MM.1S (cell line): ENCODE data around the gene GFOD1.
A peak's percentile ranks its signal among the peaks of the same experiment; 100 is the strongest.

Experiments used
- DNase-seq: peaks from one replicate; pipeline ENCODE4 v3.0.0-alpha.2; 2015
- H2AFZ ChIP-seq: fragments of 300-600 bp; sonication (generic); 2 replicates; pipeline ENCODE4 v1.6.0; 2016; ENCODE audit warnings: antibody characterized with exemption, low read length
- H3F3A ChIP-seq: fragments of 300-600 bp; sonication (generic); 2 replicates; pipeline ENCODE4 v1.6.1; 2016; ENCODE audit warnings: mild to moderate bottlenecking, antibody characterized with exemption, low read length, moderate library complexity, mixed read lengths; ENCODE audit not compliant: insufficient read depth
- H3K27ac ChIP-seq: fragments of 300-600 bp; sonication (generic); 2 replicates; pipeline ENCODE4 v1.5.1; 2016; ENCODE audit warnings: mild to moderate bottlenecking, low read length
- H3K27me3 ChIP-seq: fragments of 300-600 bp; sonication (generic); replicated peaks from 2 replicates; pipeline ENCODE4 v1.6.0; 2016; ENCODE audit warnings: low read length; ENCODE audit not compliant: insufficient read depth
- H3K36me3 ChIP-seq: fragments of 300-600 bp; sonication (generic); replicated peaks from 2 replicates; pipeline ENCODE4 v1.6.1; 2016; ENCODE audit warnings: mild to moderate bottlenecking, low read length, mixed read lengths; ENCODE audit not compliant: insufficient read depth
- H3K4me1 ChIP-seq: fragments of 300-600 bp; sonication (generic); 2 replicates; pipeline ENCODE4 v1.6.1; 2016; ENCODE audit warnings: low read length, mixed read lengths
- H3K4me2 ChIP-seq: fragments of 300-600 bp; sonication (generic); 2 replicates; pipeline ENCODE4 v1.6.0; 2016; ENCODE audit warnings: low read depth, low read length
- H3K4me3 ChIP-seq: fragments of 300-600 bp; sonication (generic); 2 replicates; pipeline ENCODE4 v1.5.1; 2016; ENCODE audit warnings: low read length, mixed read lengths
- H3K79me2 ChIP-seq: fragments of 300-600 bp; sonication (generic); 2 replicates; pipeline ENCODE4 v1.6.1; 2016; ENCODE audit warnings: mixed run types, low read length, mixed read lengths
- H3K9ac ChIP-seq: fragments of 300-600 bp; sonication (generic); 2 replicates; pipeline ENCODE4 v1.6.1; 2016; ENCODE audit warnings: low read length, mixed read lengths
- H3K9me2 ChIP-seq: fragments of 300-600 bp; sonication (generic); replicated peaks from 2 replicates; pipeline ENCODE4 v1.6.1; 2016; ENCODE audit warnings: mild to moderate bottlenecking, low read length, mixed read lengths; ENCODE audit not compliant: insufficient read depth
- H3K9me3 ChIP-seq: fragments of 300-600 bp; sonication (generic); replicated peaks from 2 replicates; pipeline ENCODE4 v1.6.1; 2016; ENCODE audit warnings: mild to moderate bottlenecking, low read length, mixed read lengths; ENCODE audit not compliant: insufficient read depth
- H4K20me1 ChIP-seq: fragments of 300-600 bp; sonication (generic); 2 replicates; pipeline ENCODE4 v1.6.1; 2016; ENCODE audit warnings: mild to moderate bottlenecking, low read length, moderate library complexity, mixed read lengths; ENCODE audit not compliant: insufficient read depth
- CTCF ChIP-seq: fragments of 300-600 bp; sonication (generic); IDR thresholded peaks from 2 replicates; pipeline ENCODE4 v1.5.1; 2016; ENCODE audit warnings: antibody characterized with exemption, low read length, mixed read lengths
- EZH2 ChIP-seq: fragments of 300-600 bp; sonication (generic); optimal IDR thresholded peaks from 2 replicates; pipeline ENCODE3; 2017; ENCODE audit warnings: low read depth, mild to moderate bottlenecking, antibody characterized with exemption, low read length, mixed read lengths
- EZH2phosphoT487 ChIP-seq: fragments of 300-600 bp; sonication (generic); IDR thresholded peaks from 2 replicates; pipeline ENCODE4 v1.6.1; 2018; ENCODE audit warnings: antibody characterized with exemption, low read length

The GFOD1 gene

GRCh38 chr6:13375360-13375878 lies 112.0 kb downstream of the GFOD1 start:
- no peak for TF ChIP-seq EZH2
- no peak for TF ChIP-seq CTCF
- no peak for TF ChIP-seq EZH2phosphoT487
- Histone ChIP-seq H3K79me2 (no peaks in the 10 kb centered on the region), H3K27ac (no peak overlapping the region; the same call in 1 of the 2 replicates), H3F3A (no peaks in the 10 kb centered on the region), H3K9me2 (no peaks in the 10 kb centered on the region), H3K9me3 (no peaks in the 10 kb centered on the region), H3K4me2 (no peak overlapping the region), H3K4me3 (no peak overlapping the region), H3K4me1 (peaks cover 46% of the 10 kb centered on the region), H3K9ac (no peak overlapping the region), H3K36me3 (no peaks in the 10 kb centered on the region), H3K27me3 (no peaks in the 10 kb centered on the region), H4K20me1 (no peaks in the 10 kb centered on the region), H2AFZ (no peak overlapping the region)
- DNase-seq = peak; percentile 58

GRCh38 chr6:13373919-13374318 lies 113.5 kb downstream of the GFOD1 start:
- Histone ChIP-seq H2AFZ (no peak overlapping the region), H3F3A (no peaks in the 10 kb centered on the region), H3K27ac (no peak overlapping the region), H3K36me3 (no peaks in the 10 kb centered on the region), H3K9me3 (no peaks in the 10 kb centered on the region), H3K9me2 (no peaks in the 10 kb centered on the region), H3K4me1 (peaks cover 36% of the 10 kb centered on the region), H3K9ac (no peak overlapping the region), H3K4me2 (no peak overlapping the region), H3K4me3 (no peak overlapping the region), H3K79me2 (no peaks in the 10 kb centered on the region), H4K20me1 (no peaks in the 10 kb centered on the region), H3K27me3 (no peaks in the 10 kb centered on the region)
- DNase-seq = no peak
- TF ChIP-seq CTCF (no peak), EZH2 (no peak), EZH2phosphoT487 (no peak)

DNA sequence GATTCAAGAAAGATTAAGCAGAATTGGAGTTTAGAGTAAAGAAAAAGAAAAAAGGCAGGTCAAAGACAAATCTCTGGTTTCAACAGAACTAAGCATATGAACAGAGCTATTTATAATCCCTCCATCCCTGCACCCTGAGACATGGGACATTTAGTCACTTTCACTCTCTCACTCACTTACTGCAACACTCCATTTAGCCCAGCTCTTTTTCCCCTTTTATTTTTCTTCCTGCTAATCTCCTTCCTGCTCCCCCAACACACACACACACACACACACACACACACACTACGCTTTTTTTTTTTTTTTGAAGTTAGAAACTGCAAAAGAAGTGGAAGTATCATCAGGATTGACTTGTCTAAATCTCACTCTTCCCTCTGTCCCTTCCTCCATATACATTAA lies 113.9 kb downstream of the GFOD1 start:
- no peaks in the 10 kb centered on the region for H3K27me3 ChIP-seq
- DNase-seq = no peak
- H3K4me2 ChIP-seq = no peak overlapping the region; the same call in 1 of the 2 replicates
- H3K36me3 ChIP-seq = no peaks in the 10 kb centered on the region
- H3K4me1 ChIP-seq = peaks cover 32% of the 10 kb centered on the region
- H3K4me3 ChIP-seq = no peak overlapping the region
- H3K27ac ChIP-seq = no peak overlapping the region
- no peak overlapping the region for H3K9ac ChIP-seq
- no peaks in the 10 kb centered on the region for H3K9me3 ChIP-seq
- no peaks in the 10 kb centered on the region for H3F3A ChIP-seq
- no peak overlapping the region for H2AFZ ChIP-seq
- no peaks in the 10 kb centered on the region for H3K9me2 ChIP-seq
- no peaks in the 10 kb centered on the region for H4K20me1 ChIP-seq
- TF ChIP-seq EZH2 (no peak), EZH2phosphoT487 (no peak), CTCF (no peak)
- H3K79me2 ChIP-seq = no peaks in the 10 kb centered on the region
